GM18505 (cell line): ENCODE results near the gene PCDHGA1.

Source experiments
- ATAC-seq: cut with Tn5 transposase; IDR thresholded peaks from one replicate; pipeline ENCODE4 v1.9.1; 2021; ENCODE audit not compliant: unreplicated experiment
- POLR2A ChIP-seq: IDR thresholded peaks from 4 replicates; pipeline ENCODE4 v1.6.1; 2011; ENCODE audit warnings: borderline replicate concordance; ENCODE audit not compliant: insufficient read depth, insufficient read length; ENCODE audit errors: extremely low read depth

PCDHGA1 gene

DNA sequence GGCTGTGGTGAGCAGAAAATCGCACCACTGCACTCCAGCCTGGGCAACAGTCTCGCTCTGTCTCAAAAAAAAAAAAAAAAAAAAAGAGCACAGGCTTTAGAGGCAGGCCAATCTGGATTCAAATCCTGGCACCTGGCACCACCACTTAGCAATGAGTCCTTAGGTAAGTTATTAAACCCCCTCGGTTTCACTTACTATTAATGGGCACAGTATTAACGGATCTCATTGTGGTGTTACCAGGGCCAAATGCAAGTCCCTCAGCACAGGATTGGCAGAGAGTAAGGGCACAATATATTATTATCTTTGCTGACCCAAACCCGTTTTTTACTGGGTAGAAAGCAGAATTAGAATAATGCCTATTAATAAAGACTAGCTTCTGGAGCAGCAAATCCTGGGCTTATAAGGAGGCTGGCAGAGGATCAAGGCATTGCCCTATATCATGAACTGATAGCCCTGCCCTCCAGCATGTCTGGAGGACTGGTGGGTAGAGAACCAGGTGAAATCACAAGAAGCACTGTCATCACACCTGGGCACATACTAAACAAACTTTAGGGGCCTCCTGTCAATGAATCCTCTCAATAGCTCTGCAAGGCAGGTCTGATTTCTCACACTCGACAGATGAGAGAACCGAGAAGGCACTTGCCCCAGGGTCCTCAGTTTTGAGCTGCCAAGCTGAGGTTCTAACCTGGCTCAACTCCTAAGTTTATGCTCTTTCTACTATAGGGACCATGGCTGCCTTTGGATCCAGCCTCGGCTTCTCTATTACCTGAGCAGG lies 176.3 kb downstream of the PCDHGA1 start:
- ATAC-seq: no peak
- TF ChIP-seq POLR2A: no peak

DNA sequence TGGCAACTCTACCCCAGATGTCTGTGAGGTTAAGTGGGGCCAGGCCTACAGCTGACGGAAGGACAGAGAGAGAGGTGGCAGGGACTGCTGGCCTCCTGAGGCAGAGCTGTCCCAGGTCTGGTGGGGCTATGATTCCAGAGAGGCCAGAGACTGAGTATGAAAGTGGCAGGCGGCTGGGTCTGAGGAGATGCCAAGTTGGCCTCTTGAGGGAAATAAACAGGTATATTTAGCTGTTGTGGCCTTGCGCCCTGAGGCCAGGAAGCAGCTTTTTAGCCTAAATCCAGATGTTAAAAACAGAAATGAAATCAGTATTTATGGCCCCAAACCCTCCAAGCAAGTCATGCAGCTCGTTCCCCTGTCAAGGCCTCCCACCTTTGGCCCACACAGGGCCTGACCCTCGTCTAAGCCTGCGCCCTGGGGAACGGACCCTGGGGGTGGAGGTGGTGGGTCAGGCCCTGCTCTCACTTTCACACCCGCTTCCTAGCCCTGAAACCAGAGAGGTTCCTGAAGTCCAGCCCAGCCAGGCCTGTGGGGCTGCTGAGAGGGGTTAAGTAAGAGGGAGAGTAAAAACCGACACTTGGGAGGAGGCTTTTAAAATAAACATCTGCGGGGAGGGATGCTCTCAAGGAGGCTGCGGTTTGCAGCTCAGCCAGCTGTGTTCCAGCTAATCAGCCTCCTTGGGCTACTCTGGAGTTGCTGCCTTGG lies 177.2 kb downstream of the PCDHGA1 start:
- ATAC-seq: peak; percentile 43
- TF ChIP-seq POLR2A: peak; percentile 45

DNA sequence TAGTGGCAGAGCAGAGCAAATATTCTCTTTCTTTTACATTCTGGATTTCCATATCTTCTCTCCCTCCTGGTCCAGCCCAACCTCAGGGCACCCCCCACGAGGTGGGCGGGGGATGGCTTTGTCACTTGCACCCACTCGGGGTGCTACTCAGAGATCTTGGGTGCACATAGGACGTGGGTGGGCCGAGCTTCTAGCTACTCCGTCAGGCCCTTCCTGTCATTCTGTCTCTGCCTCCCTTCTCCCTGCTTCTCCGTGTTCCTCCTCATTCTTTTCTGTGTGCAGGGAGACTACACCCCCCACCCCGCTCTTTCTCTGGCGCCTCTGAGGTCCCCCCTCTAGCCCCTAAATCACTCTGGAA lies 178.1 kb downstream of the PCDHGA1 start:
- no peak for ATAC-seq
- TF ChIP-seq POLR2A: no peak

DNA sequence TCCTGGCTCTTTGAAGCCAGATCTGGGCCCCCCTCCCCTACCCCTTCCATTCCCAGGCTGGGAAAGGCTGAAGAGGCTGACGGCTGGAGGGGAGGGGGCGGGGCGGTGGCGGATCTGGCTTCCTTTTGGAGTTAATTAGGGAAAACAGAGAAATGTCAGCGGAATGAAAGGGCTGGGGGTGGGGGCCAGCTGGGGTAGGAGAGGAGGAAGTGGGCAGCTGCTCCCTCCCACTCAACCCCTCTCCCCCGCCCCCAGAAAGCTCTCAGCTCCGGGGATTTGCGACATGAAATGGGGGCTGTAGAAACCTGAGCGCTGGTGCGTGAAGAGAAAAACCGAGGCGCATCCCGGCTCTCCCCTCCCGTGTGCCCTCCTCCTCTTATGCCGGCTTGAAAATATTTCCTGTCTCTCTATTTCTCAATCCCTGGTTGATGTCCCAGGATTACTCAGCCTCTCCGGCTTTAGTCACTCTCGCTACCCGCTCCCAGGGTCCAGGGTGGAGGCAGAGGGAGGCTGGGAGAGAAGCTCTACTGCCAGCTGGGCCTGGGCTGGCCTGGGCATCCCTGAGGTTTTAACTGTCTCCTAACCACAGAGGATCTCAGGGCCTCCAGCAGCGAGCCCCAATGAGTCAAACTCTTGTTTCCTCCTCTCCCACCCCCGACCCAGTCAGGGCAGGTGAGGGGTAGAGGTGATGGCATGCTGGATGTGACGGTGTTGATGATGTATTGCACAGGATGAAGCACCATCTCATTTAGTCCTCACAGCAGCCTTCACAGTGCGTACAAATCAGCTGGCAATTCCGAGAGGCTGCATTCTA lies 178.7 kb downstream of the PCDHGA1 start:
- no peak for ATAC-seq
- peak; percentile 57 for TF ChIP-seq POLR2A

DNA sequence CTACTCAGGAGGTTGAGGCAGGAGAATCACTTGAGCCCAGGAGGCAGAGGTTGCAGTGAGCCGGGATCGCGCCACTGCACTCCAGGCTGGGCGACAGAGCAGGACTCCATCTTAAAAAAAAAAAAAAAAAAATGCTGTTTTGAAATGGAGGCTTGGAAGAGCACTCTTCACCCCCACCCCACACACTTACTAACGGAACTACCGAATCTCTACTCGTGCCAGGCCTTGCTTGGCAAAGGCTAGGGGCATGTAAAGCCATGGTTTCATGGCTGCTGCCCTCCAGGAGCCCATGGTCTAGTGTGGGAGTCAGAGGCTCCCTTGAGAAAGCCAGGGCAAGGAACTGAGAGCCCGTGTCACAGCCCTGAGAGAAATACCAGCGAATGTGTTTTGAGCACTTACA lies 179.8 kb downstream of the PCDHGA1 start:
- ATAC-seq: no peak
- no peak for TF ChIP-seq POLR2A

DNA sequence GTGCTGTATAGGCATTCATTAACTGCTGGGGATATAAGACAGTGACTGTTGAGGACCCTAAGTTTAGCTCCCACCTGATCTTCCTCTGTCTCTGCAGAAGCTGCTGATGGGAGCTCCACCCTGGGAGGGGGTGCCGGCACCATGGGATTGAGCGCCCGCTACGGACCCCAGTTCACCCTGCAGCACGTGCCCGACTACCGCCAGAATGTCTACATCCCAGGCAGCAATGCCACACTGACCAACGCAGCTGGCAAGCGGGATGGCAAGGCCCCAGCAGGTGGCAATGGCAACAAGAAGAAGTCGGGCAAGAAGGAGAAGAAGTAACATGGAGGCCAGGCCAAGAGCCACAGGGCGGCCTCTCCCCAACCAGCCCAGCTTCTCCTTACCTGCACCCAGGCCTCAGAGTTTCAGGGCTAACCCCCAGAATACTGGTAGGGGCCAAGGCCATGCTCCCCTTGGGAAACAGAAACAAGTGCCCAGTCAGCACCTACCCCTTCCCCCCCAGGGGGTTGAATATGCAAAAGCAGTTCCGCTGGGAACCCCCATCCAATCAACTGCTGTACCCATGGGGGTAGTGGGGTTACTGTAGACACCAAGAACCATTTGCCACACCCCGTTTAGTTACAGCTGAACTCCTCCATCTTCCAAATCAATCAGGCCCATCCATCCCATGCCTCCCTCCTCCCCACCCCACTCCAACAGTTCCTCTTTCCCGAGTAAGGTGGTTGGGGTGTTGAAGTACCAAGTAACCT lies 180.7 kb downstream of the PCDHGA1 start:
- TF ChIP-seq POLR2A: peak; percentile 87
- peak; percentile 26 for ATAC-seq

DNA sequence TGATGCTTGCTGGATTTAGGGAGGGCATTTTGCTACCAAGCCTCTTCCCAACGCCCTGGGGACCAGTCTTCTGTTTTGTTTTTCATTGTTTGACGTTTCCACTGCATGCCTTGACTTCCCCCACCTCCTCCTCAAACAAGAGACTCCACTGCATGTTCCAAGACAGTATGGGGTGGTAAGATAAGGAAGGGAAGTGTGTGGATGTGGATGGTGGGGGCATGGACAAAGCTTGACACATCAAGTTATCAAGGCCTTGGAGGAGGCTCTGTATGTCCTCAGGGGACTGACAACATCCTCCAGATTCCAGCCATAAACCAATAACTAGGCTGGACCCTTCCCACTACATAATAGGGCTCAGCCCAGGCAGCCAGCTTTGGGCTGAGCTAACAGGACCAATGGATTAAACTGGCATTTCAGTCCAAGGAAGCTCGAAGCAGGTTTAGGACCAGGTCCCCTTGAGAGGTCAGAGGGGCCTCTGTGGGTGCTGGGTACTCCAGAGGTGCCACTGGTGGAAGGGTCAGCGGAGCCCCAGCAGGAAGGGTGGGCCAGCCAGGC lies 181.5 kb downstream of the PCDHGA1 start:
- no peak for TF ChIP-seq POLR2A
- no peak for ATAC-seq

DNA sequence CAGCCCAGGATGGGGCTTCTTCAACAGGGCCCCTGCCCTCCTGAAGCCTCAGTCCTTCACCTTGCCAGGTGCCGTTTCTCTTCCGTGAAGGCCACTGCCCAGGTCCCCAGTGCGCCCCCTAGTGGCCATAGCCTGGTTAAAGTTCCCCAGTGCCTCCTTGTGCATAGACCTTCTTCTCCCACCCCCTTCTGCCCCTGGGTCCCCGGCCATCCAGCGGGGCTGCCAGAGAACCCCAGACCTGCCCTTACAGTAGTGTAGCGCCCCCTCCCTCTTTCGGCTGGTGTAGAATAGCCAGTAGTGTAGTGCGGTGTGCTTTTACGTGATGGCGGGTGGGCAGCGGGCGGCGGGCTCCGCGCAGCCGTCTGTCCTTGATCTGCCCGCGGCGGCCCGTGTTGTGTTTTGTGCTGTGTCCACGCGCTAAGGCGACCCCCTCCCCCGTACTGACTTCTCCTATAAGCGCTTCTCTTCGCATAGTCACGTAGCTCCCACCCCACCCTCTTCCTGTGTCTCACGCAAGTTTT lies 182.1 kb downstream of the PCDHGA1 start:
- TF ChIP-seq POLR2A: no peak
- ATAC-seq: no peak

DNA sequence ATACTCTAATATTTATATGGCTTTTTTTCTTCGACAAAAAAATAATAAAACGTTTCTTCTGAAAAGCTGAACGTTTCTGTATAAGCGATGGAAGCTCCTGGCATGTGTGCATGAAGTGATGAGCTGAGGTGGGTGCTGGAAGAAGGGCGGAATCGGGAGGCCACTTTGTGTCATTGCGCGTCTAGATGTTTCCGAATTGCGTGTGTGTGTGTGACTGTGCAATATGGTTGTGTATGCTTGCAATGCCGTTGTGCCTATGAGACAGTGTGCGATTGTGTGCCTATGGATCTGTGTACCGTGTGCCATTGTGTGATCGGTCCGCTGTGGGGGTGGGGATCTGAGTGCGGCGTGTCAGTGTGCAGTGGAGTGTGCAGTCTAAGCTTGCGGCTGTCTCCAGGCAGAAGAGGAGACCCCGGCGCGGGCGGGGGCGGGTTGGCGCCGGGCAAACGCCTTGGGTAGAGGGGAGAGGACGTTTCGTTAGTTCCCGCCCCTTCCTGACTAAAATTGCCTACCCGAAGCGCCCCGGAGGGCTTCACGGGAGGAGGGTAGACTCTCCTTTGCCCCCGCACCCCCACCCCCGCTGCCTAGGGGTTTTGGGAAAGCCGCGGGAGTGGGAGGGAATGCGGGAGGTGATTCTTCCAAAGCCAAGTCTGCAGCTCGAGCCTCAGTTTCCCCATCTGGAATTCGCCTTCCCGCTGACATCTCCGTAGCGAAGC lies 182.8 kb downstream of the PCDHGA1 start:
- no peak for TF ChIP-seq POLR2A
- ATAC-seq: no peak

DNA sequence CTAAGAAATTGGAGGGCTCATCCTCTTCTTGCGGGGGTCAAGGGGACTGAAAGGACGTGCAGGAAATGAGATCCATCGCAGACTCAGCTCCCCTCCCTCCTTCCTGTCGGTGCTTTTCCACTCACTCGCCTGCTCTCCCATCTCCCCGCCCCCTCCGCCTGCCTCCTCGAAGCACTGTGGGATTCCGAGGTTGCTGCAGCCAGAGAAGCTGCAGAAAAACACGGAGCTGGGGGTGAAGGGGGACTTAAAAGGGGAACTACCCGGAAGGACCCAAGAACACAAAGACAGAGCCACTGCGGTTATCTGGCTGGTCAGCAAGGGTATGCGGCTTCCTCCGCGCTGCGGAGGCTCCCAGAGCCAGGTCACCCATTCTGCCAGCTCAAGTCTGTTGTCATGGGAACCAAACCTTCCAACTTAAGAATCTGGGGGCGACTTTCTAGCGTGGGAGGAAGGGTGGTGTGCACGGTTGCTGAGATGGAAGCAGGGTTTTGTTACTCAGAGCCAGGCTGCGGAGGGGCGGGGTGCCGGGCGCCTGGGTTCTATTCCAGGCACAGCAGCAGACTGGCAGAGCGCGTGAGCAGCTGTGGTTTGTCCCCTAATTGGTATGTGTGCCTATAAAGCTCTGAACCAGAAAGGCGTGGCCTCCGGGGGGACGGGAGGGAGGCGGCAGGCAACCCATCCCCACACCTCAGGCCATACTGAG lies 183.5 kb downstream of the PCDHGA1 start:
- TF ChIP-seq POLR2A: peak; percentile 51
- peak; percentile 36 for ATAC-seq

DNA sequence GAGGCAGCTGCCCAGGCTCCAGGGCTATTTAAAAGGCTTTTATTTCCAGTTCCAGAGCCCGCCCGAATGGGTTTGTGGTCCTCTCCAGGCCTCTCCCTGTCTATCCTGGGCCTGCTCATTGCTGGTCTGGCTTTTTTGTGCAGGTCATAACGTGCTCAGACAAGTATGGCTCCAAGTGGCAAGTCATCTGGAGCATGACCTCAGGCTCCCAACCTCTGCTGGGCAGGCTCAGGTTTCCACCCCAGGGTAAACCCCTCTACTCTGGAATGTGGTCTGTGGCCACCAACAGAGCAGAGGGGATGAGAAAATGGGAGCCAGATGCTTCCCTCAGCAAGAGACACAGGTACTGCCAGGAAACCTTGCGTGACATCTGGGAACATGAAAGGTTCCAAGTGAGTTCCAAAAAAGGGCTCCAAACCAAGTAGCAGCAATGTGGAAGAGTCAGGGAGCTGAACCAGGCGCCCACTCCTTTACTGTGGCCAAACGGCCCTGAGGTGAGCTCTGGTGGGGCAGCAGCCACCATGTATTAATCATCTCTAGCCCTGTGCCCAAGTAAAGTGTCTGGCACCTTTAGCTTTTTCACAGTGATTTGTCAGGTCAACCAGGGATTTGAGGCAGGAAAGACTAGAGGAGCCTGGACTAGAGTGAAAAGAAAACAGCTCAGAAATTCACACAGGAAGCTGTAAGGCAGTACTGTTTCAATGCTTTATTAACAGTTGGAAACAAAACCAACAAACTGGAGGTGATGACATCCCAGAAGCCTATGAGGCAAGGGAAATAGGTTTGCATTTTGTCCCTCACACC lies 184.2 kb downstream of the PCDHGA1 start:
- ATAC-seq: peak; percentile 5

DNA sequence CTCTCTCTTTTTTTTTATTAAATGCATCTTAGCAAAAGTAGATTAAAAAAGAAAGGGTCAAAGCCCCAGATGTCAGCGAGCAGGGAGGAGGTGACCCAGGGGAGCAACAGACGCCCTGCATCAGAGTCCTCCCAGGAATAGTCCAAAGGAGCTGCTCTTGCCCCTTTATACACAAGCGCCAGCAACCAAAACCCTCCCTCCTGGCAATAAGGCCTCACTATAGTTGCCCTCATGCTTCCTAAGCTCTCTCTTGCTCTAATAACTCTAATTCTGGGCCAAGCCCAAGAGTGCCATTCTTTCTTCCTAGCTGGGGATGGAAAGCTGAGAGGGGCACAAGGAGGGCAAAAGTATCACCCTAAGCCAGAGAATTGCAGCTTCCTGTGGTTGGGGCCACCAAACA lies 184.8 kb downstream of the PCDHGA1 start:
- no peak for ATAC-seq
- TF ChIP-seq POLR2A: no peak

More for the DNA sequence above, 184.2 kb downstream of the PCDHGA1 start:
- peak; percentile 10 for TF ChIP-seq POLR2A
